Stimulated activated CD4-positive, alpha-beta T cell treated with anti-CD3 and anti-CD28 coated beads, TNF-alpha, amount 100 ng/mL, for 48 hours (primary cell): Measurements from ENCODE around the gene FGF1.

Source experiments
- DNase-seq, 3 donors: peaks; one replicate each; pipeline ENCODE4 v3.0.0-alpha.2; 2020; ENCODE audit warnings: low read depth in 3 of 3

FGF1 gene

DNA sequence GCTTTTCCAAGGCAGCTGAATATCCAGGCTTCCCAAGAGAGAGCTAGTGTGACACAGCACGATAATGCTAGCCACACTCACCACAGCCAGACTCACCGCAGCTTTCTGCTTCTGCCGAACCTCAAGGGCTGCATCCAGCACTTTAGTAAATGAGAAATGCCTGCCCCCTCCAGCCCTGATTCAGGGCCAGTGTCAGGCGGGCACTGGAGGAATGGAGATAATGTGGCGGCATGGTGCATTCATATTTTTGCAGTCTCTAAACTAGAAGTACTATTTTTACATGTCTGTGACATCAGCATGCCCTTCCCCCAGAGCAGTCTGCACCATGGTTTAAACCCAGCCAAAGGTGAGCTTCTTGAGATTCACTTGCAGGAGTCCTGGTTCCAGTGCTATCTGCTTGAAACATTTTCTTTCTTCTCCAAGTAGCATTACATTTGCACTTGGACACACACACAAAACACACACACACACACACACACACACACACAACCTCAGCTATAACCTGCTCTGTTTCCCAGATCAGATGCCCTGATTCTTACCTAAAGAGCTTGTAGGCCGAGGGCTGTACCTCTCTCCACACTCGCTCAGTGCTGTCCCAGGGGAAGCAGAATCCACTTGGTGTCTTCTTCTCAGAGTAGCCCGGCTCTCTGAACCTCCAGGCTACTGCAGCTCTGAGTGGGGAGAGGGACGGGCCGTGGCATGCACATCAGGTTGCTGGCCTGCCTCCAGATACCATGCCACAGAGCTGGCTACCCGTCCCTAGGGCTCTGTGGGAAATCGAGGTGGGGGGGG is at the start of gene FGF1:
TSS of gene FGF1 (minus strand) at position 673 of the 792 bp plus-strand sequence. CDS start 71,963 bp downstream, outside the sequence.
- DNase-seq = no peak

- DNase-seq = no peak
Measured at GRCh38 chr5:142727735-142728047, 41.8 kb upstream of the FGF1 start.

- no peak for DNase-seq
Measured at GRCh38 chr5:142726188-142726731, 40.4 kb upstream of the FGF1 start.

GRCh38 chr5:142725231-142726187 is 39.6 kb upstream of the FGF1 start:
- no peak for DNase-seq

GRCh38 chr5:142724821-142725220 is 38.9 kb upstream of the FGF1 start:
- no peak for DNase-seq

GRCh38 chr5:142722896-142723295 is 37.0 kb upstream of the FGF1 start:
- no peak for DNase-seq

DNA sequence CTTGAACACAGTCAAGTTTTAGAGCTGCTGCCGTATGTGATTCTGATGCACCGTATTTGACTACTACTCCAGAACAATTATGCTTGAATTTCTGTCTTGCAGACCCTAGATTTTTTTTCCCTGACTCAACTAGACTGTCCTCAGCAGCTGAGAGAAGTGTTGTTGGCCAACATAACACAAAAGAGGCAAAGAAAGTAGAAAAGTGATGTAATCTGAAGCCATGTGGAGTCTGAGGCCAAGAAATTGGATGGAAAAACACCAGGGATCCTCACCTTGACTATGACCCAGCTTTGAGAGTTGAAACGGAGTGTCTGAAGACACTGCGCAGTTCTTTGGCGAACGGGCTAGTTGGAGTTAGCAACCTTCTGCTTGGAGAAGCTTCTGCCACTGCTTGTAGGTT is 36.3 kb upstream of the FGF1 start:
- no peak for DNase-seq

GRCh38 chr5:142720641-142721271 is 34.9 kb upstream of the FGF1 start:
- DNase-seq = no peak

GRCh38 chr5:142719836-142720370 is 34.0 kb upstream of the FGF1 start:
- no peak for DNase-seq

DNA sequence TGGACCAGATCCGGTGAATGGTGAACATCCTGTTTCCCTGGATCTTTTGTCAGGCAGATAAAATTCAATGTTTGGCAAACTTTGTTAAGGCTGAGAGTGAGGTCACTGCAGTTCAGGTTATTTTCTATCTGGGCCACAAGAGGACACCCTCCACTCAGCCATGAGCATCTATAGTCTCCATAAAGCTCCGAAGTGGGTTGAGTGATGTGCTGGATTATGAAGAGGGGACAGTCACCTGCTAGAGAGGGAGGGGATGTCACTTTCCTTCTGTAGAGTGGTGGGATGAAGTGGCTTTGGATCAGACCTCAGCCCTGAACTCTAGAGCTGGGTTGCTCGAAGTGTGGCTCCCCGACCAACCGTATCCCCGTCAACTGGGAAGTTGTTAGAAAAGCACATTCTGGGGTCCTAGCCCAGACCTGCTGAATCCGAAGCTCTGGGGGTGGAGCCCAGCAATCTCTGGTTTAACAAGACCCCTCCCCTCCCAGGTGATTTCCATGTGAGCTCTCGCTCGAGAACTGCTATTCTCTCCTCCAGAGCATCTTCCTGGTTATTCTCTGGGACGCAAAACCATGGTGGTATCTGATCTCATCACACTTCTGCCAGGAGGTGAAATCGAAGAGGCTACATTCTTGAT is 31.8 kb upstream of the FGF1 start:
- DNase-seq = no peak

GRCh38 chr5:142716963-142717362 is 31.1 kb upstream of the FGF1 start:
- peak in 1 of 3 donors; percentile 9 for DNase-seq

- no peak for DNase-seq
Measured at GRCh38 chr5:142715291-142715690, 29.4 kb upstream of the FGF1 start.

DNA sequence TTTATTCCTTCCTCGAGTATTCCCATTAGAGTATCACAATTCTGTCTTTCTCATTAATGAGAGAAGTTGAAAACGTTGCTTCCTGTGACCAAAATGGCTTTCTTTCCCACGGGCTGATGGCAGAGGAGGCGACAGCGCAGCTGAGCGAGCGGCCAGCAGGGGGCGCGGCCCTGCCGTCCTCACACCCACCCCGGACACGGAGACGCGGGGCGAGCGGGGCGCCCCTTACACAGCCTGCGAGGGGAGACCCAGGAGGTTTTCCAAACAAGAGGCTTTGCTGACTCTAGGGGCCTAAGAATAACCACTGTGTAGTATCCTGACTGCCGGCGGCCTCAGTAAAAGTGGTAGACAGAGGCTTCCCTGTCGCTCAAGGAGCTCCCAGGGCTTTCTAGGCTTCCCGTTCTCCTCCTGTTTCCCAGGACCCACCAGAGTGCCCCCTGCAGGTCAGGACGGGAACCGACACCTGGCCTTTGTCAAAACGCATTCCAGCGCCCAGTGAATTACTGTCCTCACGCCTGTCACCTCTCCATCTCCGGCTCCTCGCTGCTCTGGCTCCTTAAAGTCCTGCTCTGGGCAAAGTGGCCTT is 27.3 kb upstream of the FGF1 start:
- DNase-seq = peak; percentile 71 to 80 (median 74)

GRCh38 chr5:142703153-142703552 is 17.3 kb upstream of the FGF1 start:
- no peak for DNase-seq

DNA sequence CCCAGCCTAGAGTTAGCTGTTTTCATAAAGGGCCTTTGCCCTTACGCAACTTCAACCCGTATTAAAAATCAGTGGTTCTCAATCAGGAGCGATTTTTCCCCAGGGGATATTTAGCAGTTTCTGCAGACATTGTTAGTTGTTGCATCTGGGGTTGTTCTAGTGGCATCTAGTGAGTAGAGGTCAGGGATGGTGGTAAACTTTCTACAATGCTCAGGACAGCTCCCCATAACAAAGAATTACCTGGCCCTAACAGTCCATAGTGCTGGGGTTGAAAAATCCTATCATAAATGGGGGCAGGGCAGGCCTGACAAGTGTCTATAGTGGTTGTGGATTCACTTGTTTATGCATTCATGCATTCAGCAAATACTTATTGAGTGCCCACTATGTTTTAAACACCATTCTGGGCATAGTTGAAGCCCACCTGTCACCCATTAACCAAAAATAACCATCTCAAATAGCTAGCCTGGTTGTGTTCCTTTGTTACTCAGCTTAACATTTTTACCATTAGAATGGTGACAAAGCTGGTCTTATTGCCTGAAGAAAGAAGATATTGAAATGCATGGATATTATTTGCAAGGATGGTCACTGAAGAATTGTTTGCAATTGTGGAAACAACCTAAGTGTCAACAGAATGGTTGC is 15.9 kb upstream of the FGF1 start:
- no peak for DNase-seq

GRCh38 chr5:142700566-142700965 is 14.7 kb upstream of the FGF1 start:
- DNase-seq = no peak

- DNase-seq = peak; percentile 53 to 76 (median 61)
Measured at GRCh38 chr5:142699184-142699720, 13.4 kb upstream of the FGF1 start.

GRCh38 chr5:142698447-142699183 is 12.7 kb upstream of the FGF1 start:
- DNase-seq = no peak
